ENCODE results near the gene A2M.

DNA sequence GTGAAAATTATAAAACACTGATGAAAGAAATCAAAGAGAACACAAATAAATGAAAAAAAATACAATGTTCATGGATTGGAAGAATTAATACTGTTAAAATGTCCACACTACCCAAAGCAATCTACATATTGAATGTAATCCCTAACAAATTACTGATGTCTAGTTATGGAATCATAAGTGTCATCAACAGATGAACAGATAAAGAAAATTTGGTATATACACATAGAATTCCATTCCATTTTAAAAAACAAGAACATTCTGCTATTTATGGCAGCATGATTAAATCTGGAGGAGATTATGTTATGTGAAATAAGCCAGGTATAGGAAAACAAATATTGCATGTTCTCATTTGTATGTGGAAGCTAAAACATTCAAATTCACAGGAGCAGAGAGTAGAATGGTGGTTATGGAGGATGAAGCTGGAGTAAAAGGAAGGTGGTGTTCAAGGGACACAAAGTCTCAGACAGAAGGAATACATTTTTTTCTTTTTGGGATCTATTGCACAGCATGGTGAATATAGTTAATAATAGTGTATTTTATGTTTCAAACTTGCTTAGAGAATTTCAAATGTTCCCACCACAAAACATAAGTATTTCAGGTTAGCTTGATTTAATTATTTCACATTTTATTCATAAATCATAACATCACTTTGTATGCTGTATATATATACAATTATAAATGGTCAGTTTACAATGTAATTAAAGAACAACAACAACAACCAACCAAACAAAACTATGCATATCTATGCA, 28.5 kb downstream of the A2M start:
- TF ChIP-seq, protein P1, sequence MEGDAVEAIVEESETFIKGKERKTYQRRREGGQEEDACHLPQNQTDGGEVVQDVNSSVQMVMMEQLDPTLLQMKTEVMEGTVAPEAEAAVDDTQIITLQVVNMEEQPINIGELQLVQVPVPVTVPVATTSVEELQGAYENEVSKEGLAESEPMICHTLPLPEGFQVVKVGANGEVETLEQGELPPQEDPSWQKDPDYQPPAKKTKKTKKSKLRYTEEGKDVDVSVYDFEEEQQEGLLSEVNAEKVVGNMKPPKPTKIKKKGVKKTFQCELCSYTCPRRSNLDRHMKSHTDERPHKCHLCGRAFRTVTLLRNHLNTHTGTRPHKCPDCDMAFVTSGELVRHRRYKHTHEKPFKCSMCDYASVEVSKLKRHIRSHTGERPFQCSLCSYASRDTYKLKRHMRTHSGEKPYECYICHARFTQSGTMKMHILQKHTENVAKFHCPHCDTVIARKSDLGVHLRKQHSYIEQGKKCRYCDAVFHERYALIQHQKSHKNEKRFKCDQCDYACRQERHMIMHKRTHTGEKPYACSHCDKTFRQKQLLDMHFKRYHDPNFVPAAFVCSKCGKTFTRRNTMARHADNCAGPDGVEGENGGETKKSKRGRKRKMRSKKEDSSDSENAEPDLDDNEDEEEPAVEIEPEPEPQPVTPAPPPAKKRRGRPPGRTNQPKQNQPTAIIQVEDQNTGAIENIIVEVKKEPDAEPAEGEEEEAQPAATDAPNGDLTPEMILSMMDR (conservative IDR thresholded peaks at IDR 0.05; ENCODE audit: low read depth, low read length): no peak
- no peak for TF ChIP-seq EZH2phosphoT487 (IDR thresholded peaks at IDR 0.05; ENCODE audit: borderline replicate concordance, low read length)

Data from PC-3 (cell line).